Caco-2 (cell line): ENCODE results near the gene XRCC4. TPM values are rescaled to one million over a fixed set of nuclear protein-coding genes. Genes with fewer than 3 reads are reported as not detected.
A peak's percentile ranks its signal among the peaks of the same experiment; 100 is the strongest.

Experiments
- BruUV-seq: library from RNA; stranded (reverse); fragments of 400-500 nt; replicated peaks from 2 replicates; lab custom pipeline; 2021; lab: Mats Ljungman, UMichigan
- CTCF ChIA-PET: fragments of 300-600 bp; sonication (Branson Sonifier 250); formaldehyde crosslinking; loops from one replicate; lab custom pipeline; 2022; ENCODE audit warnings: antibody characterized with exemption; lab: Charles Lee
- POLR2A ChIA-PET: fragments of 300-600 bp; sonication (Branson Sonifier 250); formaldehyde crosslinking; loops from one replicate; lab custom pipeline; 2022; ENCODE audit warnings: antibody characterized with exemption; lab: Charles Lee
- DNase-seq, 2 experiments: peaks; one replicate each; pipeline versions ENCODE4 v3.0.0 to v3.0.0-alpha.2; 2020 to 2022
- H3K27me3 ChIP-seq: replicated peaks from 2 replicates; pipeline ENCODE4 v1.6.0; 2011; ENCODE audit warnings: low read length; ENCODE audit not compliant: control insufficient read depth, insufficient read depth
- H3K36me3 ChIP-seq: 2 replicates; pipeline ENCODE4 v1.5.1; 2011; ENCODE audit warnings: low read length; ENCODE audit not compliant: control insufficient read depth, insufficient read depth
- H3K4me1 ChIP-seq: fragments of 250-450 bp; sonication (Bioruptor Pico); 2 replicates; pipeline ENCODE4 v1.5.1; 2020; ENCODE audit warnings: mild to moderate bottlenecking
- H3K4me3 ChIP-seq: 2 replicates; pipeline ENCODE4 v1.5.1; 2011; ENCODE audit warnings: low read depth, mild to moderate bottlenecking, control low read depth, low read length
- H3K9me3 ChIP-seq: fragments of 250-450 bp; sonication (Bioruptor Pico); 2 replicates; pipeline ENCODE4 v1.5.1; 2020; ENCODE audit warnings: mild to moderate bottlenecking, moderate library complexity
- H3K27ac Mint-ChIP-seq: one replicate; pipeline ENCODE4 v1.8.0; 2022; ENCODE audit warnings: mixed read lengths; ENCODE audit not compliant: unreplicated experiment
- H3K27me3 Mint-ChIP-seq: one replicate; pipeline ENCODE4 v1.8.0; 2022; ENCODE audit warnings: mixed read lengths; ENCODE audit not compliant: insufficient read depth, unreplicated experiment
- H3K36me3 Mint-ChIP-seq: one replicate; pipeline ENCODE4 v1.8.0; 2022; ENCODE audit warnings: mild to moderate bottlenecking, mixed read lengths; ENCODE audit not compliant: insufficient read depth, unreplicated experiment
- H3K4me1 Mint-ChIP-seq: one replicate; pipeline ENCODE4 v1.8.0; 2022; ENCODE audit warnings: low read depth, mixed read lengths; ENCODE audit not compliant: unreplicated experiment
- H3K4me3 Mint-ChIP-seq: one replicate; pipeline ENCODE4 v1.8.0; 2022; ENCODE audit warnings: mild to moderate bottlenecking, moderate library complexity, mixed read lengths; ENCODE audit not compliant: unreplicated experiment
- H3K9me3 Mint-ChIP-seq: one replicate; pipeline ENCODE4 v1.8.0; 2022; ENCODE audit warnings: mixed read lengths; ENCODE audit not compliant: unreplicated experiment
- intact Hi-C: fragments of 100-400 bp; cut with micrococcal nuclease; formaldehyde crosslinking; loops from one replicate; pipeline ENCODE4 v1.10.0; 2022; ENCODE audit not compliant: unreplicated experiment
- total RNA-seq: library from RNA; stranded (reverse); gene quantifications from 2 replicates; pipeline ENCODE4 v1.2.3, GENCODE V29; 2022
- TF ChIP-seq, protein P1 (sequence below), 2 experiments: fragments of 200-600 bp in 1 of 2; IDR thresholded peaks; 1 replicate in 1 of 2; 2 replicates in 1 of 2; pipeline versions ENCODE4 v1.5.1 to v1.8.0; 2011 to 2022; ENCODE audit warnings: antibody characterized with exemption in 1 of 2, control low read depth in 1 of 2, inconsistent platforms in 1 of 2, low read depth in 1 of 2, low read length in 1 of 2, mild to moderate bottlenecking in 1 of 2, moderate library complexity in 1 of 2; ENCODE audit not compliant: insufficient read depth in 1 of 2, severe bottlenecking in 1 of 2, unreplicated experiment in 1 of 2

The XRCC4 gene
- total RNA-seq, 1 experiment from 2014 or later: 13.0 TPM

DNA sequence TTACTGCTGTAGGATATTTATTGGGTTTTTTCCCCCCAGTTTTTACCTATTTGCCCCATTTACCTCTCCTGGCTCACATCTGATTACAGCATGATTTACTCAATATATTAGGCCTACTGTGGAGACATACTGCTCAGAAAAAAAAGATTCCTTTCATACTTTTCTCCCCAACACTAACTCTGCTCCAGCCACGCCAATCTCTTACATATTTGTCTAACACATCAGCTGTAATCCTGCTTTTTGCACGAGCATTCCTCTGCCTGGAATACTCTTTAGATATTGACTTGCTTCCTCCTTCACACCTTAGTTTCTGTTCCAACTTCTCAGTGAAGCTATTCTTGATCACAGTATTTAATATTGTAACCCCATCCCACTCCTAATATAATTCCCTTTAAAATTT, 236.1 kb downstream of the XRCC4 start:
- H3K27me3 Mint-ChIP-seq: no peaks in the 10 kb centered on the region
- Histone ChIP-seq H3K36me3 (no peaks in the 10 kb centered on the region), H3K4me3 (no peak overlapping the region), H3K27me3 (no peaks in the 10 kb centered on the region), H3K9me3 (0 out of 2 replicates have a peak, but pooled peaks cover 4% of the 10 kb centered on the region), H3K4me1 (peaks cover 8% of the 10 kb centered on the region)
- ChIA-PET CTCF (no interaction called here), POLR2A (no interaction called here)
- peak overlapping the region; percentile 7 for H3K27ac Mint-ChIP-seq
- BruUV-seq: no TSS peak
- no peak overlapping the region for H3K4me3 Mint-ChIP-seq
- H3K4me1 Mint-ChIP-seq: peaks cover 15% of the 10 kb centered on the region
- H3K9me3 Mint-ChIP-seq: peaks cover 9% of the 10 kb centered on the region
- peak in 1 of 2 experiments; percentile 7 for DNase-seq
- intact Hi-C loops: no loop called here
- TF ChIP-seq, protein P1, sequence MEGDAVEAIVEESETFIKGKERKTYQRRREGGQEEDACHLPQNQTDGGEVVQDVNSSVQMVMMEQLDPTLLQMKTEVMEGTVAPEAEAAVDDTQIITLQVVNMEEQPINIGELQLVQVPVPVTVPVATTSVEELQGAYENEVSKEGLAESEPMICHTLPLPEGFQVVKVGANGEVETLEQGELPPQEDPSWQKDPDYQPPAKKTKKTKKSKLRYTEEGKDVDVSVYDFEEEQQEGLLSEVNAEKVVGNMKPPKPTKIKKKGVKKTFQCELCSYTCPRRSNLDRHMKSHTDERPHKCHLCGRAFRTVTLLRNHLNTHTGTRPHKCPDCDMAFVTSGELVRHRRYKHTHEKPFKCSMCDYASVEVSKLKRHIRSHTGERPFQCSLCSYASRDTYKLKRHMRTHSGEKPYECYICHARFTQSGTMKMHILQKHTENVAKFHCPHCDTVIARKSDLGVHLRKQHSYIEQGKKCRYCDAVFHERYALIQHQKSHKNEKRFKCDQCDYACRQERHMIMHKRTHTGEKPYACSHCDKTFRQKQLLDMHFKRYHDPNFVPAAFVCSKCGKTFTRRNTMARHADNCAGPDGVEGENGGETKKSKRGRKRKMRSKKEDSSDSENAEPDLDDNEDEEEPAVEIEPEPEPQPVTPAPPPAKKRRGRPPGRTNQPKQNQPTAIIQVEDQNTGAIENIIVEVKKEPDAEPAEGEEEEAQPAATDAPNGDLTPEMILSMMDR (IDR thresholded peaks at IDR 0.05; ENCODE audit: insufficient read depth in 1 of 2, low read depth in 1 of 2, low read length in 1 of 2, severe bottlenecking in 1 of 2, unreplicated experiment in 1 of 2): no peak
- no peaks in the 10 kb centered on the region for H3K36me3 Mint-ChIP-seq

DNA sequence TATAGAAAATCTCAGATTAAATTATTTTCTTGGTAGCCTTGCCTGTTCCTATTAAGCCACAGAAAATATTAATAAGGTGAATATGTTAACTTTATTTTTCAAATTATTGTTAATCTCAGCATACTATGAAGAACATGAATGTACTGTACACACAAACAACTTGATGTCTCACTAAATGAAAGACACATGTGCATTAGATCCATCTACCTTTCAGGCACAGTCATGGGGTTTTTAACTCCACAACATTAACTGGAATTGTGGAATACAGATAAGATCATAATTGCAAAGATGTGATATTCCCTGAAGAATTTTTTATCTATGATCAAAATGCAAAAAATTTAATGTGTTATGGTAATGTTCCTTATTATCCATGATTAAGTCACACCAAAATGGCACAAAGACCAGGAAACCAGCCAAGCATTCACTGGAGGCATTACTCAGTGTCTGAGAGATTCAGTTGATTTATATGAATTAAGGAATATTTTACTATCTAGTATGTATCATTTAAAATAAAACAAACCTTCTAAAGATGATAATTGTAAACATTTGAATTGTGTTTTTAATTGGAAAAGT, 244.2 kb downstream of the XRCC4 start:
- TF ChIP-seq, protein P1 (IDR thresholded peaks at IDR 0.05; ENCODE audit: insufficient read depth in 1 of 2, low read depth in 1 of 2, low read length in 1 of 2, severe bottlenecking in 1 of 2, unreplicated experiment in 1 of 2): no peak
- Mint-ChIP-seq H3K27me3 (no peaks in the 10 kb centered on the region), H3K9me3 (no peaks in the 10 kb centered on the region), H3K4me3 (no peak overlapping the region), H3K27ac (no peak overlapping the region), H3K36me3 (no peaks in the 10 kb centered on the region), H3K4me1 (no peaks in the 10 kb centered on the region)
- BruUV-seq: no TSS peak
- DNase-seq: no peak
- ChIA-PET POLR2A (no interaction called here), CTCF (no interaction called here)
- H3K27me3 ChIP-seq: no peaks in the 10 kb centered on the region
- no peaks in the 10 kb centered on the region for H3K9me3 ChIP-seq
- no peaks in the 10 kb centered on the region for H3K36me3 ChIP-seq
- no peaks in the 10 kb centered on the region for H3K4me1 ChIP-seq
- no peak overlapping the region for H3K4me3 ChIP-seq
- intact Hi-C loops: no loop called here

DNA sequence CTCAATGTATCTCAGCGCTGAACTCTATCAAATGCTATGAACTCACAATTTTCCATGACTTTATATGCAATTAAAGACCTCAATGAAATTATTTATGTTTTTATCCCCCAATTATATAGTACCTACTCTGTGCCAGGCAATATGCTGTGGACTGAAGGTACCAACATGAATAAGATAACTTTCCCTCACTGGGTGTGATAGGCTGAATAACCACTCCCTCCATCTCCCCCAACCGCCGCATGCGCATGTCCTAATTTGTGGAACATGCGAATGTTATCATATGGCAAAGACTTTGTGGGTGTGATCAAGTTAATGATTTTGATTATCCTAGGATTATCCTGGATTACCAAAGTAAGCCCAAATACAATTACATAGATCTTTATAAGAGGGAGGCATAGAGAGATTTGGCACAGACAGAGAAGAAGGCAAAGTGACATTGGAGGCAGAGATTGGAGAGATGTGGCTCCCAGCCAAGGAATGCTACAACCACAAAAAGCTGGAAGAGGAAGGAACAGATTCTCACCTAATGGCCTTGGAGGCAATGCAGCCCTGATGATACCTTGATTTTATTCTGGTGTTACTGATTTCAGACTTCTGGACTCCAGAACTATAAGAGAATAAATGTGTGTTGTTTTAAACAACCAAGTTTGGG, 245.1 kb downstream of the XRCC4 start:
- TF ChIP-seq, protein P1 (IDR thresholded peaks at IDR 0.05; ENCODE audit: insufficient read depth in 1 of 2, low read depth in 1 of 2, low read length in 1 of 2, severe bottlenecking in 1 of 2, unreplicated experiment in 1 of 2): no peak
- Histone ChIP-seq H3K27me3 (no peaks in the 10 kb centered on the region), H3K36me3 (no peaks in the 10 kb centered on the region), H3K4me3 (no peak overlapping the region), H3K4me1 (no peaks in the 10 kb centered on the region), H3K9me3 (no peaks in the 10 kb centered on the region)
- H3K36me3 Mint-ChIP-seq: no peaks in the 10 kb centered on the region
- ChIA-PET POLR2A (no interaction called here), CTCF (no interaction called here)
- no peaks in the 10 kb centered on the region for H3K9me3 Mint-ChIP-seq
- DNase-seq: no peak
- H3K4me1 Mint-ChIP-seq: no peaks in the 10 kb centered on the region
- intact Hi-C loops: no loop called here
- H3K4me3 Mint-ChIP-seq: no peak overlapping the region
- BruUV-seq: no TSS peak
- H3K27ac Mint-ChIP-seq: no peak overlapping the region
- no peaks in the 10 kb centered on the region for H3K27me3 Mint-ChIP-seq
